Mucosa of stomach (tissue), 1 donor: ENCODE data around the gene ACVR1.
"Not testable (repeated sequence)": the region's sequence is repeated elsewhere in the genome, so short reads cannot be mapped to it uniquely, and the experiment has no call there.

ENCODE experiments used
- H3K27me3 ChIP-seq: one replicate; pipeline ENCODE4 v1.7.0; 2013; ENCODE audit warnings: mild to moderate bottlenecking, low read length; ENCODE audit not compliant: control insufficient read depth, insufficient read depth
- H3K36me3 ChIP-seq: one replicate; pipeline ENCODE4 v1.7.0; 2013; ENCODE audit warnings: low read length; ENCODE audit not compliant: control insufficient read depth, insufficient read depth
- H3K4me1 ChIP-seq: one replicate; pipeline ENCODE4 v1.7.0; 2013; ENCODE audit warnings: mild to moderate bottlenecking, low read length; ENCODE audit not compliant: control insufficient read depth, insufficient read depth
- H3K4me3 ChIP-seq: one replicate; pipeline ENCODE4 v1.7.0; 2013; ENCODE audit warnings: low read length
- H3K9ac ChIP-seq: one replicate; pipeline ENCODE4 v1.7.0; 2013; ENCODE audit warnings: mild to moderate bottlenecking, low read length, moderate library complexity
- H3K9me3 ChIP-seq: one replicate; pipeline ENCODE4 v1.7.0; 2013; ENCODE audit warnings: mild to moderate bottlenecking, low read length, moderate library complexity; ENCODE audit not compliant: control insufficient read depth
- donor health status: Pancreatic carcinoma.

The ACVR1 gene

GRCh38 chr2:157759855-157760254 lies 116.3 kb downstream of the ACVR1 start:
- H3K9ac ChIP-seq, result no peak overlapping the region
- H3K27me3 ChIP-seq, result no peaks in the 10 kb centered on the region
- no peaks in the 10 kb centered on the region for H3K36me3 ChIP-seq
- H3K4me1 ChIP-seq, result no peaks in the 10 kb centered on the region
- H3K9me3 ChIP-seq, result no peaks in the 10 kb centered on the region
- H3K4me3 ChIP-seq, result no peak overlapping the region

DNA sequence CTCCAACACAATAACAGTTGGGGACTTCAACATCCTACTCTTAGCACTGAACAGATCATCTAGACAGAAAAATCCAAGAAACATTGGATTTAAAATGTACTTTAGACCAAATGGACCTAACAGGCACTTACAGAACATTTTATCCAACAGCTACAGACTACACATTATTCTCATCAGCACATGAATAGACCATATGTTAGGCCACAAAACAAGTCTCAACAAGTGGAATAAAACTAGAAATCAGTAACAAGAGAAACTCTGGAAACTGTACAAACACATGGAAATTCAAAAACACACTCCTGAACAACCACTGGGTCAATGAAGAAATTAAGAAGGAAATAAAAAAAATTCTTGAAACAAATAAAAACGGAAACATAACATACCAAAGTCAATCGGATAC lies 117.5 kb downstream of the ACVR1 start:
- H3K4me3 ChIP-seq, result no peak overlapping the region
- no peaks in the 10 kb centered on the region for H3K27me3 ChIP-seq
- no peak overlapping the region for H3K9ac ChIP-seq
- H3K9me3 ChIP-seq, result no peaks in the 10 kb centered on the region
- H3K4me1 ChIP-seq, result no peaks in the 10 kb centered on the region
- no peaks in the 10 kb centered on the region for H3K36me3 ChIP-seq

DNA sequence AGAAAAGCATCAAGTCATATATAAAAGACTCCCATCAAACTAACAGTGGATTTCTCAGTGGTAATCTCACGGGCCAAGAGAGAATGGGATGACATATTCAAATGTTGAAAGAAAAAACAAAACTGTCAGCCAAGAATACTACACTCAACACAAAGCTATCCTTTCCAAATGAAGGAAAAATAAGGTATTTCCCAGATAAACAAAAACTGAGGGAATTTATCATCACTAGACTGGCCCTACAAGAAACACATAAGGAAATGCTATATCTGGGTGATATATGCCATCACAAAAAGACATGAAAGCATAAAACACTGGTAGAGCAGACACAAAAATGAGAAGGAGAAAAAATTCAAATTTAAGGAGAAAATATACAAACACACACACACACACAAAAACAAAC lies 118.6 kb downstream of the ACVR1 start:
- no peaks in the 10 kb centered on the region for H3K27me3 ChIP-seq
- H3K9me3 ChIP-seq, result no peaks in the 10 kb centered on the region
- no peak overlapping the region for H3K4me3 ChIP-seq
- no peaks in the 10 kb centered on the region for H3K36me3 ChIP-seq
- no peaks in the 10 kb centered on the region for H3K4me1 ChIP-seq
- H3K9ac ChIP-seq, result no peak overlapping the region

DNA sequence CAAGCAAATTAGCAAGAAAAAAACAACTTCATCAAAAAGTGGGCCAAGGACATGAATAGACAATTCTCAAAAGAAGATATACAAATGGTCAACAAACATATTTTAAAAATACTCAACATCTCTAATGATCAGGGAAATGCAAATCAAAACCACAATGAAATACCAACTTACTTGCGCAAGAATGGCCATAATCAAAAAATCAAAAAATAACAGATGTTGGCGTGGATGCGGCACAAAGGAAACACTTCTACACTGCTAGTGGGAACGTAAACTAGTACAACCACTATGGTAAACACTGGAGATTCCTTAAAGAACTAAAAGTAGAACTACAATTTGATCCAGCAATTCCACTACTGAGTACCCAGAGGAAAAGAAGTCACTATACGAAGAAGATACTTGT lies 119.7 kb downstream of the ACVR1 start:
- H3K4me3 ChIP-seq, H3K36me3 ChIP-seq, H3K9ac ChIP-seq, H3K4me1 ChIP-seq, H3K27me3 ChIP-seq, H3K9me3 ChIP-seq: not testable (repeated sequence)

DNA sequence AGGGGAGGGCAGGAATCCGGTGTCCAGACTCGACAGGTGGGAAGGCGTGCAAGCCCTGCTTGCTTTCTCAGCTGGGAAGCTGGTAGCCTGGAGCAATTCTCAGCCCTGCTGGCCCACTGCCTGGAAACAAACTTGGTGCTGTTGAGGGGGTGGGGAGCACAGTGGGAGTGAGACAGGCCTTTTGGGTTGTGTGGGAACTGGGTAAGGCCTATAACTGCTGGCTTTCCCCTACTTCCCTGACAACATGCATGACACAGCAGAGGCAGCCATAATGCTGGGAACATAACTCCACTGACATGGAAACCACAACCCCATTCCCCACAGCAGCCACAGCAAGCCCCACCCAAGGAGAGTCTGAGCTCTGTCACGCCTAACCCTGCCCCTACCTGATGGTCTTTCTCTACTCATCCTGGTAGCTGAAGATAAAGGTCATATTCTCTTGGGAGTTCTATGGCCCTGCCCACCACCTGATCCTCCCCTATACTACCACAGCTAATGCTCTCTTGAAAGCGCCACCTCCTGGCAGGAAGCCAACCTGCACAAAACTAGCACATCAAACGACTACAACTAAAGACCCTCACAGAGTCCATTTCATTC lies 124.6 kb downstream of the ACVR1 start:
- Histone ChIP-seq H3K4me3 (no peak overlapping the region), H3K36me3 (no peaks in the 10 kb centered on the region)

DNA sequence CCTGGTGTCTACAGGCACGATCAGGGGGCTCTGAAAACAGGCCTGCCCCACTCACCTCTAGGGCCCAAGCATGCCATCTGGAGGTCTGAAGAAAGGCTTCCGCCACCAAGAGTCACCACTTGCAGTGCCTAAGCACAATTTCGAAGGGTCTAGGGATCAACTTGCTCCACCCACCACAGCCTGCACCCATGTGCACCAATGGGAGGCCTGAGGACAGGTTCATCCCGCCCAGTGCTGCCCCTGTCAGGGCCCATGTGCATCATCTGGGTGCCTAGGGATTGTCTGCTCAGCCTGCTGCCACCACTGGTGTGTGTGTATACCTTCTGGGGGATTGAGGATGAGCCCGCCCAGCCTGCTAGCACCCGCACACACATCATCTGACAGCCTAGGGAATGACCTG lies 126.4 kb downstream of the ACVR1 start:
- no peaks in the 10 kb centered on the region for H3K4me1 ChIP-seq
- H3K9ac ChIP-seq, result no peak overlapping the region
- H3K36me3 ChIP-seq, result no peaks in the 10 kb centered on the region
- no peaks in the 10 kb centered on the region for H3K27me3 ChIP-seq
- no peak overlapping the region for H3K4me3 ChIP-seq
- no peaks in the 10 kb centered on the region for H3K9me3 ChIP-seq

More for the DNA sequence above, 124.6 kb downstream of the ACVR1 start:
- H3K27me3 ChIP-seq, result no peaks in the 10 kb centered on the region
- no peaks in the 10 kb centered on the region for H3K9me3 ChIP-seq
- no peak overlapping the region for H3K9ac ChIP-seq
- H3K4me1 ChIP-seq, result no peaks in the 10 kb centered on the region

DNA sequence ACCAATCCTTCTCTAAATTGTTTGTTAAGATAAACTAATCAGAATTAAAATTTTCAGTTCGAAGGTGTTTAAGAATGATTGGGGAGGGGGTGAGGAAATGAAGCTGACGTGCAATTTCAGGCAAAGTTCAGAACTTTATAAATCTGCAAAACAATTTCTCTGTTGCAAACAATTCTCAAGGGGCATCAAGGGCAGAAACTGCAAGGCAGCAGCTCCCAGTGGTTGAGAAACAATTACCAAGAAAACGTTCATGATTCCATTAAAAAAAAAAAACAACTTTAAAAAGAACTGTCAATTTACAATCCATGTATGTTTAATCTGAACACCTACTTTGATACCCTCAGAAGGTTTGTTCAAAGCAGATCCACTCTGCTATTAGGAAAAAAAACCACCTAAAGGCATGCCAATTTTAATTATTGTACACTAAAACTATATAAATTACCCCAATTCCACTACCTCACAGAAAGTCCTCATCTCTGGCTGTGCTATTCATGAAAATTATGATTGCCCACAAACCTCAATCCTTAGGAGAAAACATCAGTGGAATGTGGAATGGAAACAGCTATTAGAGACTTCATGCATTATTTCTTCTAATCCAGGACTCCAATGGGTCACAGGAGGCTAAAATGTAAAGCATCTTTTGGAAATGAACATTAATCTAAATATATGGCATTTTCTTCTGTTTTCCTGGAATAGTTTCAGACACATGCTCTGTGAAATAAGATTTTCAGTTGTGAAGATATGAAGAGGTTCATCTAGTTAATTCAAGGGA lies 127.6 kb downstream of the ACVR1 start:
- Histone ChIP-seq H3K4me1 (no peaks in the 10 kb centered on the region), H3K27me3 (no peaks in the 10 kb centered on the region), H3K36me3 (no peaks in the 10 kb centered on the region), H3K4me3 (no peak overlapping the region), H3K9me3 (no peaks in the 10 kb centered on the region), H3K9ac (no peak overlapping the region)

DNA sequence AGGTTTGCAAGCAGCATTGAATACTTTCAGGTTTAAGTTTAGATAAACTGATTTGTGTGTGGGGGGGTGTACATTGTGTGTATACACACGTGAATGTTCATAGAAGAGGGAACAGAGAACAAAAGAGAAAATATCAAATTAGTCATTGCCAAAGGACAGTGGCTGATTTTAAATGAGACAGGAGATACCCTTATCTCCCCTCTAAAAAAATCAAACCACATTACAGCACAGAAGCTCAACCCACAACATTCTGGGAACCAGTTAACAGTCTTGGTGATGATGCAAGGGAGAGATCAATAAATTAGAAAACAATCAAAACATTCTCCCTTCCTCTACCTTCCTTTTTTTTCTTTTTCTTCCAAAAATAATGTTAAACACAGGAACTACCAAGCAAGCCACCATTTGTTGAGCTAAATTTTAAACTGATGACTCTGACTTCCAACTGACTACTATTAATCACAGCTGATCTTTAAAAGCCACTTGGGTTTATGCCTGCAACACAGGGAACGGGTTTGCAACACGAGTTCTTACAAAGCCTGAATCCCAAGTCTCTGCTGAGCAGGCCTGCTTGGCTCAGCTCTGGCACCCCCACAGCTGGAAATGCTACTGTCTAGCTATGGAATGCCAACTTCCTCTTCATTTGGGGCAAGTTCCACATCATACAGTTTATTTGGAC lies 128.3 kb downstream of the ACVR1 start:
- no peaks in the 10 kb centered on the region for H3K36me3 ChIP-seq
- H3K4me3 ChIP-seq, result no peak overlapping the region
- H3K9ac ChIP-seq, result no peak overlapping the region
- no peaks in the 10 kb centered on the region for H3K27me3 ChIP-seq
- no peaks in the 10 kb centered on the region for H3K9me3 ChIP-seq
- H3K4me1 ChIP-seq, result no peaks in the 10 kb centered on the region

DNA sequence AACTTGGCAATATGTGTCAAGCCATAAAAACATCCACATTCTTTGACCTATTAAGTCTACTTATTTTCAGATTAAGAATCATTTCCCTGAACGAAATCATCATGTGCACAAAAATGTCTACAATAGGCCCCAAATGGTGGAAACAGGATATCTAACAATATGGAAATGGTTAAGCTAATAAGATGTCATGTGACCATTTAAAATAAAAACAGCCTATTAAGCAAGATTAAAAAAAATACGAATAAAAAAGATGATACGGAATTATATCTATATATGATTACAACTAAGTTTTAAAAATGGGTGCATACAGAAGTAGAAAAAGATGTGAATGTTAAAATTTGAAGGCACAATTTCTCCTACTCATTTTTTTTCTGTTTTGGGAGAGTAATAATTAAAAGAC lies 128.8 kb downstream of the ACVR1 start:
- H3K27me3 ChIP-seq, result no peaks in the 10 kb centered on the region
- H3K36me3 ChIP-seq, result no peaks in the 10 kb centered on the region
- H3K4me3 ChIP-seq, result no peak overlapping the region
- H3K9ac ChIP-seq, result no peak overlapping the region
- no peaks in the 10 kb centered on the region for H3K9me3 ChIP-seq
- H3K4me1 ChIP-seq, result no peaks in the 10 kb centered on the region

- no peak overlapping the region for H3K9ac ChIP-seq
- no peaks in the 10 kb centered on the region for H3K27me3 ChIP-seq
- H3K4me1 ChIP-seq, result no peaks in the 10 kb centered on the region
- no peaks in the 10 kb centered on the region for H3K9me3 ChIP-seq
- no peaks in the 10 kb centered on the region for H3K36me3 ChIP-seq
- no peak overlapping the region for H3K4me3 ChIP-seq
Observed at GRCh38 chr2:157746234-157746950, 129.7 kb downstream of the ACVR1 start.

GRCh38 chr2:157744571-157745076 lies 131.5 kb downstream of the ACVR1 start:
- Histone ChIP-seq H3K9ac (no peak overlapping the region), H3K36me3 (no peaks in the 10 kb centered on the region), H3K4me1 (no peaks in the 10 kb centered on the region), H3K9me3 (no peaks in the 10 kb centered on the region), H3K27me3 (no peaks in the 10 kb centered on the region), H3K4me3 (no peak overlapping the region)

GRCh38 chr2:157743051-157743450 lies 133.1 kb downstream of the ACVR1 start:
- H3K27me3 ChIP-seq, result no peaks in the 10 kb centered on the region
- no peaks in the 10 kb centered on the region for H3K36me3 ChIP-seq
- H3K4me3 ChIP-seq, result no peak overlapping the region
- H3K4me1 ChIP-seq, result no peaks in the 10 kb centered on the region
- no peak overlapping the region for H3K9ac ChIP-seq
- no peaks in the 10 kb centered on the region for H3K9me3 ChIP-seq
